H1 (cell line): ENCODE results near the gene HPCAL4.

Experiments used
- CTCF ChIP-seq, 3 experiments: IDR thresholded peaks; 1 replicate in 2 of 3; 2 replicates in 1 of 3; pipeline versions ENCODE4 v1.5.1 to v1.6.1; 2011; ENCODE audit warnings: low read length in 3 of 3, mild to moderate bottlenecking in 3 of 3, inconsistent platforms in 2 of 3, low read depth in 1 of 3, moderate library complexity in 1 of 3; ENCODE audit not compliant: insufficient read depth in 1 of 3; ENCODE audit errors: control extremely low read depth in 1 of 3
- EZH2 ChIP-seq: fragments of 200-600 bp; sonication (generic); IDR thresholded peaks from 2 replicates; pipeline ENCODE4 v1.7.1; 2012; ENCODE audit warnings: low read depth, mild to moderate bottlenecking, moderate library complexity, low read length, inconsistent platforms; ENCODE audit not compliant: severe bottlenecking
- HDAC2 ChIP-seq, 2 experiments: fragments of 300-600 bp in 1 of 2; sonication (generic) in 1 of 2; IDR thresholded peaks; 2 replicates each; pipeline ENCODE4 v1.6.1; 2011 to 2012; ENCODE audit warnings: low read depth in 2 of 2, low read length in 2 of 2, mild to moderate bottlenecking in 2 of 2, moderate library complexity in 2 of 2, borderline replicate concordance in 1 of 2, inconsistent platforms in 1 of 2
- MAFK ChIP-seq: IDR thresholded peaks from 2 replicates; pipeline ENCODE4 v1.6.1; 2012; ENCODE audit warnings: low read depth, mild to moderate bottlenecking, improper control_type of control experiment, low read length
- MAX ChIP-seq: IDR thresholded peaks from 2 replicates; pipeline ENCODE4 v1.6.1; 2012; ENCODE audit warnings: inconsistent platforms
- POLR2AphosphoS5 ChIP-seq: IDR thresholded peaks from 2 replicates; pipeline ENCODE4 v1.6.1; 2011; ENCODE audit warnings: low read depth, low read length
- POU5F1 ChIP-seq: IDR thresholded peaks from 2 replicates; pipeline ENCODE4 v1.6.1; 2011; ENCODE audit warnings: low read depth, mild to moderate bottlenecking, low read length, moderate library complexity

GRCh38 chr1:39687243-39687642 lies 4.0 kb downstream of the HPCAL4 start:
- TF ChIP-seq MAFK = no peak
- TF ChIP-seq CTCF (IDR thresholded peaks at IDR 0.05; ENCODE audit: control extremely low read depth in 1 of 3, insufficient read depth in 1 of 3, low read depth in 1 of 3, low read length in 3 of 3) = no peak
- TF ChIP-seq POU5F1 = no peak
- no peak for TF ChIP-seq EZH2
- TF ChIP-seq MAX = no peak
- TF ChIP-seq POLR2AphosphoS5 = no peak
- no peak for TF ChIP-seq HDAC2 (IDR thresholded peaks at IDR 0.05; ENCODE audit: borderline replicate concordance in 1 of 2, low read depth in 2 of 2, low read length in 2 of 2)
